HG02938 (cell line): ENCODE measurements around the gene UBXN11.
"Not testable (repeated sequence)": the region's sequence is repeated elsewhere in the genome, so short reads cannot be mapped to it uniquely, and the experiment has no call there.

Source experiments
- ATAC-seq: cut with Tn5 transposase; IDR thresholded peaks from one replicate; pipeline ENCODE4 v1.9.1; 2021; ENCODE audit warnings: mild to moderate bottlenecking, moderate library complexity; ENCODE audit not compliant: unreplicated experiment

The UBXN11 gene

GRCh38 chr1:26336477-26337205 is 30.2 kb upstream of the UBXN11 start:
- no peak for ATAC-seq

- ATAC-seq = no peak
These were observed 29.5 kb upstream of the UBXN11 start for GRCh38 chr1:26335774-26336476.

DNA sequence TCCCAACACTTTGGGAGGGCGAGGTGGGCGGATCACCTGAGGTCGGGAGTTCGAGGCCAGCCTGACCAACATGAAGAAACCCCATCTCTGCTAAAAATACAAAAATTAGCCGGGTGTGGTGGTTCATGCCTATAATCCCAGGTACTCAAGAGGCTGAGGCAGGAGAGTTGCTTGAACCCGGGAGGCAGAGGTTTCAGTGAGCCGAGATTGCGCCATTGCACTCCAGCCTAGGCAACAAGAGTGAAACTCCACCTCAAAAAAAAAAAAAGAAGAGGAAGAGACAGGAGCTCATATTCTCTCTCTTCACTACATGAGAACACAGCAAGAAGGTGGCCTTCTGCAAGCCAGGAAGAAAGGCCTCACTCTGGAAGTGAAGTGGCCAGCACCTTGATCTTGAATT is 26.9 kb upstream of the UBXN11 start:
- ATAC-seq = not testable (repeated sequence)

- no peak for ATAC-seq
These were observed 23.8 kb upstream of the UBXN11 start for GRCh38 chr1:26330276-26330675.

- ATAC-seq = not testable (repeated sequence)
These were observed 22.9 kb upstream of the UBXN11 start for GRCh38 chr1:26329380-26329779.

GRCh38 chr1:26328597-26328996 is 22.2 kb upstream of the UBXN11 start:
- no peak for ATAC-seq

GRCh38 chr1:26327956-26328362 is 21.5 kb upstream of the UBXN11 start:
- no peak for ATAC-seq

DNA sequence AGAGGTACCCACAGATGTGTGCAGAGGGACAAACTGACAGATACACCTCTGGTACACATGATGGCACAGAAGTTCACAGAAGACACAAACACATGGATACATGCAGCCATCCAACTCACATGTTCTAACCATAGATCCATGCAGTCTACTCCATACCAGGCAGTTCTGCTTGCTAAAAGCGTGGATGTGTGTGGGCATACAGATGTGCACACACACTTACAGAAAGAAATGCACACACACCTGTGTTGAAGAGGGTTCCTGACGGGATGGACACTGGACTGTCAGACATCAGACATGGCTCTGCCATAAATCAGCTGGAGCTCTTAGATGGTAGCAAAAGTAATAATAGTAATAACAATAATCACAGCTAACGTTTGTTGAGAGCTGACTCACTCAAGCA is 18.1 kb upstream of the UBXN11 start:
- ATAC-seq = no peak

GRCh38 chr1:26323382-26323781 is 16.9 kb upstream of the UBXN11 start:
- no peak for ATAC-seq

DNA sequence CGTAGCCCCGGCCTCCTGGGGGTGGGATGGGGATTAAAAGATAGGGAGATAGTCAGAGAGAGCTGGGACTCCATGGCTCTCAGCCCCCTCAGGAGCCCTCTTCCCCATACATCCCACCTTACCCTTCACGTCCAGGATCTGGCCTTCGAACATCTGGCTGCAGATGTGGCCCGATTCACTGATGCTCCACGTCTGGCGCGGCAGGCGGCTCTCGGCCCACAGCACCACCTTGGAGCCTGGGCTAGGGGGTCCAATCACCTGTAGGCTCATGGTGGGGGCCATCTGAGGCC is 15.6 kb upstream of the UBXN11 start:
- no peak for ATAC-seq

DNA sequence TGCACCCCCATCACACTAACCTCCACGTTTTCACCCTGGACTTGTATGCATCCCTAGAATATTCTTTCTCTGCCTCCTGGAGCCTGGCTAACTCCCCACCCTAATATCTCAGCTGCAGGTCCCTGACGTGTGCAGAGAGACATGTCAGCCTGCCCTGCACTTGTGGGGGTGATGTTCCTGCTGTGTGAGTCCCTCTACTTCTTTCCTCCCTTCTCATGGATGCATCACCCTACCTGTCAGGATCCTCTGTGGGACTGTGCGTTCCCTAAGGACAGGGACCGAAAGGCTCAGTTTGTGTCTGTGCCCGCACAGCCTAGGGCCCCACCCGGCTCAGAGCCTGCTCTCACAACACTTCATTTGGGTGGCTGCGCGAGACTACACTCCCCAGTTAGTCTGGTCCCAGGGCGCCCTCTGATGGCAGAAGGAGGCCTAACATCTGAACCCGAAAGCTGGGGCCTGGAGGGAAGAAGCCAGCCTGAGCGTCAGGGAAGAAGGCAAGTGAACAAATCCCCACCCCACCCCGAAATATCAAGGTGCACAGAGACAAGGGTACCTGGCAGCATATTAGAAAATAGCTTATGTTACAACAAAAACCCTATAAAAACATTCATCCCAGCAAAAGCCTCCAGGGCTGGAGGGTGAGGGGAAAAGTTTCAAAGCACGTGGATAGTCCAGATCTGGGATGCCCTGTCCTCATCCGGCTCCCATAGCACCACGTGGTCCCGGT is 15.0 kb upstream of the UBXN11 start:
- no peak for ATAC-seq

DNA sequence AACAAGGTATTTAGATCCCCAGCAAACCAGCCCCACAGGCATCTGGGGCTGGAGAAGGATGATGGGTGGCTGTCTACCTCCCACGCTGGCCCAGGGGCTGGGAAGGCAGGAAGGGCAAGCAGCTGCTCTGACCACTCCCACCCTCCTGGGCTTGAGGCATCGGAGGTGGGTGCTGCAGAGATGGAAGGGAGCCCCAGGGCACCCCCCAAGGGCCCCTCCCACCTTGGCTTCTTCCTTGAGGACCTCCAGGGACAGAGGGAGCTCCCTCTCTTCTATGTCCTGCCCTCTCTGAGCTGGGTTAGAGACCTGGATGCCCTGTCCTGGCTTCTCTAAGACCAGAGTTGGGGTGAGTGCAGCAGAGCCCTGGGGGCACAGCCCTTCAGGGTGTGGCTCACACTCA is 14.5 kb upstream of the UBXN11 start:
- ATAC-seq = no peak

GRCh38 chr1:26318338-26319064 is 12.1 kb upstream of the UBXN11 start:
- ATAC-seq = no peak

DNA sequence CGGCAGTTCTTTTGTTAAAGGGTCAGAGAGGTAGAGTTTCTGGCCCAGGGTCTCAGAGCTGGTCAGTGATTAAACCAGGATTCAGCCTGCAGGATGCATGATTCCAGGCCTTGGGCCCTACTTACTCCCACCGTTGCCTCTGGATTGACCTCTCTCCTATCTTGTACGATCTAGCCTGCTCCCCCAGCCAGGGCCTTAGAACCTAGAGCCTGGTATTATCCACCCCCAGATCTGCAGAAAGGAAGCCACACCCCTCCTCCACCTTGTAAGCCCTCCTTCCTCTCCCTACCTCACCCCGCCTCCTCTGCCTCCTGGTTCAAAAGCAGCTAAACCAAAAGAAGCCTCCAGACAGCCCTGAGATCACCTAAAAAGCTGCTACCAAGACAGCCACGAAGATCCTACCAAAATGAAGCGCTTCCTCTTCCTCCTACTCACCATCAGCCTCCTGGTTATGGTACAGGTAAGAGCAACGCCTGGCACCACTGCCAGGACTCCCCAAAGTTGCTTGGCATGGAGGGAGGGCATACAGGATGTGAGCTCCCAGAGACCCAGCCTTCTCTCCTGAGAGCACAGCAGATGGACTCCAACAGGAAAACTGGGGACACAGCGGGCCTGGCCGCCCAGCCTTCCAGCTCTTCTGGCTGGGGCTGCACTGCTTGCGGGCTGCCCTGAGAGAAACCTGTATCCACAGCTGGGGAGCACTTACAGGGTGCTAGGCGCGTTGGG is 11.3 kb upstream of the UBXN11 start, which contains the start of gene CD52:
CD52 (plus strand) TSS at position 347 of the 726 bp plus-strand sequence; CDS start at position 407, 60 bp downstream.
- ATAC-seq = no peak

DNA sequence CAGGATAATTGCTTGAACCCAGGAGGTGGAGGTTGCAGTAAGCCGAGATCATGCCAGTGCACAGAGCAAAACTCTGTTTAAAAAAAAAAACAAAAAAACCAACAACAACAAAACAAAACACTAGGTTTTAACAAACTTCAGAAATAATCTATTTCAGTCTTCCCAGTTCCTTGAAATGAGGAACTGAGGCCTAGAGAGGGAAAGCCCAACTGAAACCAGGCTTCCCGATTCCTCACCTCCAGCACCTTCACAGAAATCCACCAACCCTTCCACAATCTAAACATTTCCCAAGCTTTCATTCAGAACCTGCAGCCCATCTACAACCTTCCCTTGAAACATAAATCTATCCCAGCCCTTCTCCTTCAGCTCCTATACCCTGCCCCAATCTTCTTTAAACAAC is 10.7 kb upstream of the UBXN11 start:
- ATAC-seq = no peak

DNA sequence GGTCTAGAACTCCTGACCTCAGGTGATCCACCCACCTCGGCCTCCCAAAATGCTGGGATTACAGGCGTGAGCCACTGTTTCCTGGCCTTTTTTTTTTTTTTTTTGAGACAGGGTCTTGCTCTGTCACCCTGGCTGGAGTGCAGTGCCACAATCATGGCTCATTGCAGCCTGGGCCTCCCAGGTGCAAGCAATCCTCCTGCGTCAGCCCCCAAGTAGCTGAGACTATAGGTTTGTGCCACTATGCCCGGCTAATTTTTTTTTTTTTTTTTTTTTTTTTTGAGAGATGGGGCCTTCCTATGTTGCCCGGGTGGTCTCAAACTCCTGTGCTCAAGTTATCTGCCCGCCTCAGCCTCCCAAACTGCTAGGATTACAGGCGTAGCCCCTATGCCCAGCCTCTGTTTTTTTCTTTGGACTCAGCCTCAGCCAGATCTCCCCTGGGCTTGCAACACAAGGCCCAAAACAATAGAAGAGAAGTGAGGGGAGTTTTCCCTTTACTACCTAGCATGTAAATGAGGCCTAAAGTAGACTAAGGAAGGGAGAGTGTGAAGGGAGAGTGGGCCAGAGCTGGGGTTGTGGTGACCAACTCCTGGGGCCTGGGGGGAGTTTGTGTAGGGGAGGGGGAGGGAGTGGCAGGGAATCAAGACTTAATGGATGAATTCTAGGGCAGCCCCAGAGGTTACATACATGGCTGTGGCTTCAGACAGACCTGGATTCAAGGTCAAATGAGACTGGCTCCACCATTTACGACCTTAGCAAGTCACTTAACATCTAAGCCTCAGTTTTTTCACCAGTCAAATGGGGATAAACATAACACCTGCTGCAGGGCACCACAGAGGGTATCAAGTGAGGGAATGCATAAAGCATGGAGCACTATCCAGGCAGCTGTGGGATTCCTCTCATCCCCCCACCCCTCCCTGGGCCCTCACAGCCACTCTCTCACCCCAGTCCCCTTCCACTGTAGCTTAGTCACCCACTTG is 9.7 kb upstream of the UBXN11 start:
- ATAC-seq = no peak

DNA sequence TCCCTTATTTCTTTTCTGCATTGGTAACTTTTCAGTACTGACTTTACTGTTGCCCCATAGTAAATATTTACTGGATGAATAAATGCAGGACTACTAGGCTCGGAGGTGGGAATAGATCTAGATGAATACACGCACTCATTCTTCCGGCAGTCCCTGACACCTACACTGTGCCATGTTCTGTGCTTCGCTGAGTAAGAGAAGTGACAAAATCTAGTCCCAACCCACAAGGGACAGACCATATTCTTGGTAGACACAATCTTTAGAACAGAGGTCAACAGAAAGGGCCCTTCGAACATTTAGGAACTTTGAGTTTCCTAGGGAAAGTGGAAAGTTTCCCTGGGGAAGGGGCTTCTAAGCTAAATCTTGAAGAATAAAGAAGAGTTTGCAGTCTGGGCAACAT is 8.1 kb upstream of the UBXN11 start:
- no peak for ATAC-seq

GRCh38 chr1:26307966-26308899 is 1.8 kb upstream of the UBXN11 start:
- ATAC-seq = not testable (repeated sequence)
